ENCODE results near the gene CHN1.

Gene CHN1

GRCh38 chr2:175006281-175006680 is 1.1 kb upstream of the CHN1 start:
- FAIRE-seq (no peak), DNase-seq (ENCODE audit: insufficient read length, low spot score) (no peak)
- TF ChIP-seq POU2F2 (IDR thresholded peaks at IDR 0.05; ENCODE audit: low read depth, low read length), result no peak
- TF ChIP-seq POLR2A (IDR thresholded peaks at IDR 0.05; ENCODE audit: low read depth, low read length), result no peak
- no peak for TF ChIP-seq POLR2AphosphoS5 (IDR thresholded peaks at IDR 0.05; ENCODE audit: low read depth, low read length)
- TF ChIP-seq TAF1 (IDR thresholded peaks at IDR 0.05; ENCODE audit: low read depth, low read length), result no peak
- no peak for TF ChIP-seq SPI1 (IDR thresholded peaks at IDR 0.05; ENCODE audit: low read depth, low read length)
- TF ChIP-seq PAX5 (IDR thresholded peaks at IDR 0.05; ENCODE audit: insufficient read depth, low read length, severe bottlenecking), result no peak

- no peak for FAIRE-seq
- peak; percentile 12 for DNase-seq (ENCODE audit: insufficient read length, low spot score)
- TF ChIP-seq PAX5 (IDR thresholded peaks at IDR 0.05; ENCODE audit: insufficient read depth, low read length, severe bottlenecking) (no peak), TAF1 (IDR thresholded peaks at IDR 0.05; ENCODE audit: low read depth, low read length) (no peak), POLR2AphosphoS5 (IDR thresholded peaks at IDR 0.05; ENCODE audit: low read depth, low read length) (no peak), POLR2A (IDR thresholded peaks at IDR 0.05; ENCODE audit: low read depth, low read length) (no peak), SPI1 (IDR thresholded peaks at IDR 0.05; ENCODE audit: low read depth, low read length) (no peak), POU2F2 (IDR thresholded peaks at IDR 0.05; ENCODE audit: low read depth, low read length) (no peak)
Observed at GRCh38 chr2:175005733-175006264, 618 bp upstream of the CHN1 start.

GRCh38 chr2:175004730-175004979 is 526 bp downstream of the CHN1 start:
- no peak for DNase-seq (ENCODE audit: insufficient read length, low spot score)
- no peak for FAIRE-seq

GRCh38 chr2:175003875-175004729 is 1.1 kb downstream of the CHN1 start:
- no peak for TF ChIP-seq POLR2AphosphoS5 (IDR thresholded peaks at IDR 0.05; ENCODE audit: low read depth, low read length)
- no peak for TF ChIP-seq TAF1 (IDR thresholded peaks at IDR 0.05; ENCODE audit: low read depth, low read length)
- TF ChIP-seq SPI1 (IDR thresholded peaks at IDR 0.05; ENCODE audit: low read depth, low read length), result no peak
- no peak for TF ChIP-seq POLR2A (IDR thresholded peaks at IDR 0.05; ENCODE audit: low read depth, low read length)
- TF ChIP-seq PAX5 (IDR thresholded peaks at IDR 0.05; ENCODE audit: insufficient read depth, low read length, severe bottlenecking), result no peak
- no peak for FAIRE-seq
- DNase-seq (ENCODE audit: insufficient read length, low spot score), result no peak

More at GRCh38 chr2:175004730-175004979, 526 bp downstream of the CHN1 start:
- TF ChIP-seq PAX5 (IDR thresholded peaks at IDR 0.05; ENCODE audit: insufficient read depth, low read length, severe bottlenecking), result no peak
- no peak for TF ChIP-seq POU2F2 (IDR thresholded peaks at IDR 0.05; ENCODE audit: low read depth, low read length)
- no peak for TF ChIP-seq POLR2A (IDR thresholded peaks at IDR 0.05; ENCODE audit: low read depth, low read length)
- TF ChIP-seq TAF1 (IDR thresholded peaks at IDR 0.05; ENCODE audit: low read depth, low read length), result no peak
- TF ChIP-seq SPI1 (IDR thresholded peaks at IDR 0.05; ENCODE audit: low read depth, low read length), result no peak
- TF ChIP-seq POLR2AphosphoS5 (IDR thresholded peaks at IDR 0.05; ENCODE audit: low read depth, low read length), result no peak

GRCh38 chr2:175002547-175003274 is 2.5 kb downstream of the CHN1 start:
- DNase-seq (ENCODE audit: insufficient read length, low spot score) (no peak), FAIRE-seq (no peak)
- TF ChIP-seq TAF1 (IDR thresholded peaks at IDR 0.05; ENCODE audit: low read depth, low read length) (no peak), SPI1 (IDR thresholded peaks at IDR 0.05; ENCODE audit: low read depth, low read length) (no peak), POLR2A (IDR thresholded peaks at IDR 0.05; ENCODE audit: low read depth, low read length) (no peak), POLR2AphosphoS5 (IDR thresholded peaks at IDR 0.05; ENCODE audit: low read depth, low read length) (no peak), PAX5 (IDR thresholded peaks at IDR 0.05; ENCODE audit: insufficient read depth, low read length, severe bottlenecking) (no peak), POU2F2 (IDR thresholded peaks at IDR 0.05; ENCODE audit: low read depth, low read length) (no peak)

GRCh38 chr2:175001566-175001965 is 3.6 kb downstream of the CHN1 start:
- FAIRE-seq, result no peak
- TF ChIP-seq PAX5 (IDR thresholded peaks at IDR 0.05; ENCODE audit: insufficient read depth, low read length, severe bottlenecking) (no peak), POLR2AphosphoS5 (IDR thresholded peaks at IDR 0.05; ENCODE audit: low read depth, low read length) (no peak), POU2F2 (IDR thresholded peaks at IDR 0.05; ENCODE audit: low read depth, low read length) (no peak), TAF1 (IDR thresholded peaks at IDR 0.05; ENCODE audit: low read depth, low read length) (no peak), SPI1 (IDR thresholded peaks at IDR 0.05; ENCODE audit: low read depth, low read length) (no peak), POLR2A (IDR thresholded peaks at IDR 0.05; ENCODE audit: low read depth, low read length) (no peak)
- no peak for DNase-seq (ENCODE audit: insufficient read length, low spot score)

GRCh38 chr2:174997110-174997509 is 8.1 kb downstream of the CHN1 start:
- no peak for FAIRE-seq
- no peak for TF ChIP-seq PAX5 (IDR thresholded peaks at IDR 0.05; ENCODE audit: insufficient read depth, low read length, severe bottlenecking)
- TF ChIP-seq POLR2AphosphoS5 (IDR thresholded peaks at IDR 0.05; ENCODE audit: low read depth, low read length), result no peak
- TF ChIP-seq POU2F2 (IDR thresholded peaks at IDR 0.05; ENCODE audit: low read depth, low read length), result no peak
- no peak for TF ChIP-seq SPI1 (IDR thresholded peaks at IDR 0.05; ENCODE audit: low read depth, low read length)
- TF ChIP-seq TAF1 (IDR thresholded peaks at IDR 0.05; ENCODE audit: low read depth, low read length), result no peak
- no peak for TF ChIP-seq POLR2A (IDR thresholded peaks at IDR 0.05; ENCODE audit: low read depth, low read length)
- no peak for DNase-seq (ENCODE audit: insufficient read length, low spot score)

GRCh38 chr2:174996622-174997021 is 8.6 kb downstream of the CHN1 start:
- TF ChIP-seq POU2F2 (IDR thresholded peaks at IDR 0.05; ENCODE audit: low read depth, low read length) (no peak), POLR2AphosphoS5 (IDR thresholded peaks at IDR 0.05; ENCODE audit: low read depth, low read length) (no peak), TAF1 (IDR thresholded peaks at IDR 0.05; ENCODE audit: low read depth, low read length) (no peak), POLR2A (IDR thresholded peaks at IDR 0.05; ENCODE audit: low read depth, low read length) (no peak), PAX5 (IDR thresholded peaks at IDR 0.05; ENCODE audit: insufficient read depth, low read length, severe bottlenecking) (no peak), SPI1 (IDR thresholded peaks at IDR 0.05; ENCODE audit: low read depth, low read length) (no peak)
- DNase-seq (ENCODE audit: insufficient read length, low spot score), result no peak
- no peak for FAIRE-seq

- FAIRE-seq, result no peak
- TF ChIP-seq POLR2AphosphoS5 (IDR thresholded peaks at IDR 0.05; ENCODE audit: low read depth, low read length), result no peak
- no peak for TF ChIP-seq SPI1 (IDR thresholded peaks at IDR 0.05; ENCODE audit: low read depth, low read length)
- no peak for TF ChIP-seq PAX5 (IDR thresholded peaks at IDR 0.05; ENCODE audit: insufficient read depth, low read length, severe bottlenecking)
- TF ChIP-seq POLR2A (IDR thresholded peaks at IDR 0.05; ENCODE audit: low read depth, low read length), result no peak
- TF ChIP-seq POU2F2 (IDR thresholded peaks at IDR 0.05; ENCODE audit: low read depth, low read length), result no peak
- no peak for TF ChIP-seq TAF1 (IDR thresholded peaks at IDR 0.05; ENCODE audit: low read depth, low read length)
- no peak for DNase-seq (ENCODE audit: insufficient read length, low spot score)
Observed at GRCh38 chr2:174994381-174994780, 10.8 kb downstream of the CHN1 start.

Data from GM12891 (cell line).